ENCODE measurements around the gene CDH12. TPM values are rescaled to one million over a fixed set of nuclear protein-coding genes. Genes with fewer than 3 reads are reported as not detected.

The CDH12 gene
- total and polyA plus RNA-seq, 2 donors (not counting 3 experiments of a cell fraction or from before 2014, with no cell fraction given), result 0.03 TPM; not detected in 1

GRCh38 chr5:22505891-22506290 is 347.3 kb downstream of the CDH12 start:
- Histone ChIP-seq H3K36me3 (ENCODE audit: control insufficient read depth in 2 of 2, extremely low read depth in 1 of 2, insufficient read depth in 2 of 2, low read length in 2 of 2) (no peaks in the 10 kb centered on the region), H3K4me2 (ENCODE audit: insufficient read depth, low read length) (no peak overlapping the region), H4K20me1 (replicated peaks; ENCODE audit: control insufficient read depth, extremely low read depth, insufficient read depth, low read length) (no peaks in the 10 kb centered on the region), H3K27ac (ENCODE audit: insufficient read depth, low read depth, low read length) (no peak overlapping the region), H3K9ac (replicated peaks; ENCODE audit: extremely low read depth, insufficient read depth, low read length) (no peak overlapping the region), H2AFZ (ENCODE audit: low read depth, low read length) (no peak overlapping the region), H3K4me1 (ENCODE audit: control insufficient read depth, extremely low read depth, insufficient read depth, low read length) (no peaks in the 10 kb centered on the region), H3K27me3 (ENCODE audit: control insufficient read depth in 2 of 2, insufficient read depth in 2 of 2, low read length in 2 of 2) (no peaks in the 10 kb centered on the region), H3K9me3 (replicated peaks; ENCODE audit: control insufficient read depth, insufficient read depth, low read length) (no peaks in the 10 kb centered on the region), H3K79me2 (ENCODE audit: control insufficient read depth, insufficient read depth, low read length) (no peaks in the 10 kb centered on the region), H3K4me3 (replicated peaks in 1 of 3; ENCODE audit: insufficient read depth in 1 of 3, low read depth in 1 of 3, low read length in 3 of 3) (no peak overlapping the region), H3K9me1 (replicated peaks; ENCODE audit: control insufficient read depth, extremely low read depth, insufficient read depth, low read length) (no peaks in the 10 kb centered on the region)
- no peak for DNase-seq (ENCODE audit: low read depth, low spot score)
- no peak for FAIRE-seq
- BruUV-seq (replicated peaks), result no TSS peak
- intact Hi-C loops (cut with micrococcal nuclease) (no loop called here), dilution Hi-C loops (cut with MboI; ENCODE audit: extremely low pct_ligation_motif_present, low sequenced_read_pairs) (no loop called here)
- ChIA-PET CTCF (no interaction called here), POLR2A (no interaction called here)
- no peak for TF ChIP-seq EZH2 (IDR thresholded peaks at IDR 0.05; ENCODE audit: borderline replicate concordance, low read depth, low read length, severe bottlenecking)
- no peak for TF ChIP-seq GATA2 (IDR thresholded peaks at IDR 0.05; ENCODE audit: insufficient read depth, insufficient read length, low read depth, low read length)
- TF ChIP-seq POLR2A (IDR thresholded peaks at IDR 0.05; ENCODE audit: low read depth, low read length), result no peak
- no peak for TF ChIP-seq JUN (IDR thresholded peaks at IDR 0.05; ENCODE audit: borderline replicate concordance, insufficient read depth, insufficient read length, low read depth)
- TF ChIP-seq MYC (IDR thresholded peaks at IDR 0.05; ENCODE audit: low read depth, low read length), result no peak
- no peak for TF ChIP-seq CTCF (IDR thresholded peaks at IDR 0.05; ENCODE audit: extremely low read depth in 1 of 2, insufficient read depth in 1 of 2, low read depth in 1 of 2, low read length in 2 of 2)
- TF ChIP-seq MAX (IDR thresholded peaks at IDR 0.05; ENCODE audit: insufficient read depth, insufficient read length), result no peak
- TF ChIP-seq POLR2AphosphoS5 (IDR thresholded peaks at IDR 0.05; ENCODE audit: insufficient read depth, low read depth, low read length), result no peak
- no peak for TF ChIP-seq FOS (IDR thresholded peaks at IDR 0.05; ENCODE audit: borderline replicate concordance, insufficient read depth, low read length)

Data from endothelial cell of umbilical vein (primary cell).